NCI-H146 treated with DMSO at 0.1 percent for 48 hours (cell line): ENCODE results near the gene ZBTB42.
A peak's percentile ranks its signal among the peaks of the same experiment; 100 is the strongest.
"Not testable (repeated sequence)": the region's sequence is repeated elsewhere in the genome, so short reads cannot be mapped to it uniquely, and the experiment has no call there.

Source experiments
- DNase-seq: peaks from one replicate; lab custom pipeline; 2025; ENCODE audit not compliant: unreplicated experiment; lab: John Stamatoyannopoulos, UW

Gene ZBTB42

DNA sequence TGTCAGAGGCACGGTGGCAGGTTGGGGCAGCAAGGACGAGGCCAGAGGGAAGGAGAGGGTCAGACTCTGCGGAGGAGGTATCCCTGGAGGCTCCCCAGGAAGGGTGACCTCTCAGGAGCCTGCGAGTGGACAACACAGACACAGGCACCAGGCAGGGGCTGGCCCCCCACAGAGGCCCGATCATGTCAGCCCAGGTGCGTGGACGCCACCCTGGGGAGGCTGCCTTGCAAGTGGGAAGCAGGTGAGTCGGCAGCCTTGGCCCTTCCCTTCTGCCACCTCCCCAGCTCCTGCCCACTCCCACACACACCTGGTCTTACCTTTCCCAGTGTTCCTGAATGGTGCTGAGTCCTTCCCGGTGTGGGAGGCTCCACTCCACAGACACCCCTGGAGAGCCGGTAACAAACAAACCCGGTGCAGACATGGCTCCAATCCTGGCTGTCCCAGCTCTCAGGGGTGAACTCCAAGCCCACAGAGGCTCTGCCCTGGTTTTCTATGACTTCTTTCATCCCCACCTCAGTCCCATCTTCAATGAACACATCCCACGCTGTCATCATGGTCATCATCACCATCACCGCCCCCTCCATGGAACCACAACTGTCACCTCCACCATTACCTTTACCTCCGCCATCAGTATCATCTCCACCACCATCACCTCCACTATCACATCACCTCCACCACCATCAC, 5.2 kb downstream of the ZBTB42 start:
- no peak for DNase-seq

- DNase-seq = no peak
Observed at GRCh38 chr14:104806625-104807465, 5.9 kb downstream of the ZBTB42 start.

DNA sequence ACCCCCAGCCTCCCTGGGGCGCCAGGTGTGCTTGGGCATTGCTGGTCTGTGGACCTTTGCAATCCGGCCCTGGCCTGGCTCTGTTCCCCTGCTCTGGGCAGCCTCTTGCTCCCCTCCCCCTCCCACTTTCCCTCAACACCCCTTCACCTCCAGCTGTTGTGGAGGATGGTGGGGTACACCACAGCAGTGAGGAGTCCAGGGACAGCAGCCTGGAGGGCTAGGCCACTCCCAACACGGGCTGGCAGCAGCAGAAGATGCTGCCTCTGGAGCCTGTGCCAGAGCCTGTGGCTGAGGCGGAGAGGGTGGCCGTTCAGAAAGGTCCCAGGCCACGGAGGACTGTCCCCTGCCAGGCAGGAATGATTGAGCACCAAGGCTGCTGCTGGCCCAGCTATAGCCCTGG, 7.6 kb downstream of the ZBTB42 start:
- no peak for DNase-seq

DNA sequence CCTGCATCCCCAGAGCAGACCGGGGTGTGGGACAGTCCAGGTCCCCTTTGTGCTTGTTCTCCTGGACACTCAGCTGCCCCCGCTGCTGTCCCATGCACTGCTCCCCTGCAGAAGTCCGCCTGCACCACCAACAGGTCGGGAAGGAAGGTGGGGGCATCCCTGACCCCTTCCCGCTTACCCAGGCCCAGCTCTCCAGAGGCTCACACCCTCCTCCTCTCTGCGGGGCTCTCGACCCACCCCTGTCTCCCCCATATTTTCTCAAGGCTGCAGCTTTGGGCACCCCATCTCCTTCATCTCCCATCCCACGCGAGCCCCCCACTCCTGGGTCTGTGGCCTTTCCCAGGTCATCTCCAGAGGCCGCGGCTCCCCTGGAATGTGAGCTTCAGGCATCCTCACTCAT, 9.4 kb downstream of the ZBTB42 start:
- no peak for DNase-seq

GRCh38 chr14:104813286-104813685, 12.4 kb downstream of the ZBTB42 start:
- DNase-seq = no peak

DNA sequence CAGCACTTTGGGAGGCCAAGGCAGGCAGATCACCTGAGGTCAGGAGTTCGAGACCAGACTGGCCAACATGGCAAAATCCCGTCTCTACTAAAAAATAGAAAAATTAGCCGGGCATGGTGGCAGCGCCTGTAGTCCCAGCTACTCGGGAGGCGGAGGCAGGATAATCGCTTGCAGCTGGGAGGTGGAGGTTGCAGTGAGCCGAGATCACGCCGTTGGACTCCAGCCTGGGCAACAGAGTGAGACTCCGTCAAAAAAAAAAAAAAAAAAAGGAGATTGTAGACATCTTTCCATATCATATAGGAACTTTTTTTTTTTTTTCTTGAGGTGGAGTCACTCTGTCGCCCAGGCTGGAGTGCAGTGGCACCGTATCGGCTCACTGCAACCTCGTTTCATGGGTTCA, 13.8 kb downstream of the ZBTB42 start:
- DNase-seq = not testable (repeated sequence)

GRCh38 chr14:104816616-104816884, 15.6 kb downstream of the ZBTB42 start:
- no peak for DNase-seq

DNA sequence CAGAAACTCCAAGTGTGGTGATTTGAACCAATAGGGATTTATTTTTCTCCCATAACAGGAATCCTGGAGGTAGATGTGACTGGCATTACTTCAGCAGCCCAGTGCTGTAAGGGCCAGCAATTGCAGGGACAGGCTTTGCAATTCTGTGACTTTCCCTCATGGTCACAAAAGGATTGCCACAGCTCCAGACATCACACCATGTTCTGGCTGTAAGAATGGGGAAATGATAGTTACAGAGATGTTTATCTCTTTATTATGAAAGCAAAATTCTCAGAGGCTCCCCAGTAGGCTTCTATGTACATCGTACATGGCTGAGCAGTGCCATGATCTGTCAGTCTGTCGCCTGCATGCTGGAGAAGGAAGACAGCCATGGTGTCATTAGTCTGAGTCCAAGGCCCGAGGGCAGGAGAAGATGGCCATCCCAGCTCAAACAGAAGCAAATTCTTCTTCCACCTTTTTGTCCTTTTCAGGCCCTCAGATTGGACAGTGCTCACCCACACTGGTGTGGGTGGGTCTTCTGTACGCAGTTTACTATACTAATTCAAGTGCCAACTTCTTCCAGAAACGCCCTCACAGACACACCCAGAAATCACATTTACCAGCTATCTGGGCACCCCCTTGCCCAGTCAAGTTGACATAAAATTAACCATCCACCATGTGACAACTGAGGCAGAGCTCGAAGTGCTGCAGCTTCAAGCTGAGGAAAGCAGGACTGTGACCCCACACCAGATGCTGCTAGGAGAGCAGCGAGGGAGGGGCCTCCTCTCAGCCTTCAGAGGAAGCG, 17.2 kb downstream of the ZBTB42 start:
- no peak for DNase-seq

GRCh38 chr14:104818714-104819161, 17.8 kb downstream of the ZBTB42 start:
- DNase-seq = no peak

DNA sequence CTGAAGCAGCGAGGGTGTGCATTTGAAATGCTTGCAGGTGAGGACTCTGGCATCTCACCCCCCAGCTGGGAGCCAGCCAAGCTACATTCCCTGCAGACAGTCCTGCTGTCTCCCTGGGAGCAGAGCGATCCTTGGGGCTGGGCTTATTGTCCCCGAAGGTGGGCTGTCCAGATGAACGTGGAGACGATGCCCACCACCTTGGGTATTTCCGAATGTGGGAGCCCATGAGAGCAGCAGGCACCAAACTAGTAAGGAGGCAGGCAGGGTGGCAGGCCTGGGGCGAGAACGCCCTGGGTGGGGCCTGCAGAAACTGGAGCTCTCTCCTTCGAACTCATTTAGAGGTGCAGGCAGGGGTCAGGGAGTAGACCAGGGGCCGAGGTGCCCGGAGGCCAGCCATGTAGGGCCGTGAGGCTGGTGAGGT, 18.5 kb downstream of the ZBTB42 start:
- DNase-seq = no peak

- peak; percentile 72 for DNase-seq
Observed at GRCh38 chr14:104820669-104821228, 19.8 kb downstream of the ZBTB42 start.

DNA sequence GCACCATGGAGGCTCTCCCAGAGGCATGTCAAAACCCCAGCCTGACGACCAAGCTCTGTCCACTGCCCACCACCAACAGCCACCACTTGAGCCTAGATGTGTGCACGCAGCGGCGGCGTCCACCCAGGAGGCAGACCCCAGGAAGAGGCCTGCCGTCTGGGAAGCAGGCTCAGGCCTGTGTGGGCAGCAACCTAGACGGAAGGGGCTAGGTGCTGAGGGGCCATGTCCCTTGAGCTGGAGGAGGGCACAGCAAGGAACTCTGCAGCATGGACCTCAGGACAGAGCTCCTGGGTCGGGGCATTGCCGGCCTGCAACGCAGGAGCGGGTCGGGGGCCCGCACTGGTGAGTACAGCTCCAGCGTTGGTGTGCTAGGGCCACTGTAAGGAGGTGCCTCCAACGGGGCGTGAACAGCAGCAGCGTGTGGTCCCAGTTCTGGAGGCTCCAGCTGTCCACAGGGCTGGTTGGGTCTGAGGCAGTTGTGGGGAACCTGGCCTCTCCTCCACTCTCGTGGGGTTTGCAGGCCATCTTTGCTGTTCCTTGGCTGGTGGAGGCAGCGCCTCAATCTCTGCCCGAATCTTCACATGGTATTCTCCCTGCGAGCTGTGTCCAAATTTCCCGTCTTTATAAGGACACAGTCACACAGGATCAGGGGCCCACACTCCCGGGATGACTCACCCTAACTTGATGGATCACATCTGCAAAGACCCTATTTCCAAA, 20.5 kb downstream of the ZBTB42 start:
- DNase-seq = no peak

GRCh38 chr14:104821971-104822608, 21.2 kb downstream of the ZBTB42 start:
- no peak for DNase-seq

DNA sequence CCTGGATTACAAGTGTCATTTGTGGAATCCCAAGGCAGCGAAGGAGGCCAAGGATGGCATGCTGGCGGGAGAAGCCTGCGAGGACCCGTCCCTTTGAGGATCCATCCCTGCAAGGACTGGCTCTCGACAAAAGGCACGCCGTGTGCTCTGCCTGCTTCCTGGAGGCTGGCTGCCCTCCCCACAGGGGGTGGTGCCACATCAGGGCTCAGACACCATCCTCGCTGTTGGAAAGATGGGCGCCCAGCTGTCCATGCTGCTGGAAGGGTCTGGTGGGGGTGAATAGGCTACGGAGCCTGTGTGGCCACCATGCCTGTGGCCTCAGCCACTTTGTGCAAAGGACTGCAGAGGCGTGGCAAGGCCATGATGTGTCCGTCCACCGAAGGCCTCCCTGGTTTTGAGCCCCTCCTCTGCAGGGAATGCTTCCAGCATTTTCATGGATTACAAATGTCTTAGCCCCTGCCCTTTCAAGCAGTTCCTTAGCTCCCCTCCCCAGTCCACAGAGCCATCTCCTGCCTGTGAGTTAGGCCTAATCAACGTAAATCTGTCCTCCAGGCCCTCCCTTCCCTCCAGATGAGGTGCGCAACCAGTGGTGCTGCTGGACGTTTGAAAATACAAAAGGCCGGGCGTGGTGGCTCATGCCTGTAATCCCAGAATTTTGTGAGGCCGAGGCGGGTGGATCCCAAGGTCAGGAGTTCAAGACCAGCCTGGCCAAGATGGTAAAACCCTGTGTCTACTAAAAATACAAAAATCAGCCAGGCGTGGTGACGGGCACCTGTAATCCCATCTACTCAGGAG, 22.1 kb downstream of the ZBTB42 start:
- DNase-seq = no peak

GRCh38 chr14:104824353-104824997, 23.6 kb downstream of the ZBTB42 start:
- DNase-seq = no peak

- DNase-seq = peak; percentile 85
Observed at GRCh38 chr14:104826189-104826860, 25.4 kb downstream of the ZBTB42 start.

DNA sequence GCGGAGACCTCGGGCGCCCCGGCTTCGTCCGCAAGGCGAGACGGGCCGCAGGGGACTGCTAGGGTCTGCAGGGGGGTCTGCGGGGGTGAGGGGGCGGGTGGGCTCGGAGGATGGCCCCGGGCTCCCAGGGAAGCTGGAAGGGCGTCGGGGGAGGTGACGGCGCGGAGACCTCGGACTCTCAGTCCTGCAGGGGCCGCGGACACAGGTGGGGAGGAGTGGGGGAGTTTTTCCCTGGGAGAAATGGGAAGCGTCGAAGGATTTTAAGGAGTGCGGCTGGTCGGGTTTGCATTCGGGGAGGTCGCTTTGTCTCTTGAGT, 25.9 kb downstream of the ZBTB42 start:
- no peak for DNase-seq

GRCh38 chr14:104827177-104828055, 26.5 kb downstream of the ZBTB42 start:
- peak; percentile 76 for DNase-seq
